Osteoblast (primary cell): ENCODE results near the gene CLIC1. TPM values are rescaled to one million over a fixed set of nuclear protein-coding genes. Genes with fewer than 3 reads are reported as not detected.

Experiments used
- DNase-seq: peaks from one replicate; pipeline ENCODE4 v3.0.0; 2011; ENCODE audit warnings: low spot score, mixed read lengths; ENCODE audit not compliant: insufficient read length; ENCODE audit errors: missing footprints
- H2AFZ ChIP-seq: 2 replicates; pipeline ENCODE4 v1.6.0; 2011; ENCODE audit warnings: mild to moderate bottlenecking, low read length
- H3K27ac ChIP-seq: 2 replicates; pipeline ENCODE4 v1.5.1; 2011; ENCODE audit warnings: mild to moderate bottlenecking, low read depth, low read length, moderate library complexity
- H3K27me3 ChIP-seq: 2 replicates; pipeline ENCODE4 v1.6.0; 2012; ENCODE audit warnings: mild to moderate bottlenecking, control low read depth, inconsistent platforms, low read length, moderate library complexity; ENCODE audit not compliant: insufficient read depth
- H3K36me3 ChIP-seq: 2 replicates; pipeline ENCODE4 v1.5.1; 2011; ENCODE audit warnings: mild to moderate bottlenecking, low read length, control low read depth, moderate library complexity; ENCODE audit not compliant: insufficient read depth
- H3K4me1 ChIP-seq: 2 replicates; pipeline ENCODE4 v1.5.1; 2011; ENCODE audit warnings: mild to moderate bottlenecking, low read length, control low read depth, moderate library complexity; ENCODE audit not compliant: insufficient read depth
- H3K4me2 ChIP-seq: 2 replicates; pipeline ENCODE4 v1.6.0; 2011; ENCODE audit warnings: mild to moderate bottlenecking, low read length; ENCODE audit not compliant: insufficient read depth
- H3K4me3 ChIP-seq: fragments of 200-600 bp; sonication (generic); 3 replicates; pipeline ENCODE4 v1.5.1; 2012; ENCODE audit warnings: mild to moderate bottlenecking, low read length, inconsistent platforms; ENCODE audit not compliant: insufficient read depth
- H3K79me2 ChIP-seq: 2 replicates; pipeline ENCODE4 v1.6.0; 2012; ENCODE audit warnings: mild to moderate bottlenecking, low read length, control low read depth, inconsistent platforms; ENCODE audit not compliant: insufficient read depth
- H3K9me3 ChIP-seq: 2 replicates; pipeline ENCODE4 v1.5.1; 2011; ENCODE audit warnings: low read depth, low read length, control low read depth
- H4K20me1 ChIP-seq: 2 replicates; pipeline ENCODE4 v1.6.0; 2012; ENCODE audit warnings: mild to moderate bottlenecking, low read length, control low read depth; ENCODE audit not compliant: insufficient read depth
- CTCF ChIP-seq: IDR thresholded peaks from 2 replicates; pipeline ENCODE4 v1.5.1; 2011; ENCODE audit warnings: mild to moderate bottlenecking, low read depth, low read length, moderate library complexity; ENCODE audit errors: extremely low read depth
- total RNA-seq: library from RNA; depleted of rRNA; stranded (reverse); fragments of >200 nt; gene quantifications from 2 replicates; pipeline ENCODE4 v1.2.3, GENCODE V29; 2012

CLIC1 gene
- total RNA-seq, 1 donor: 502 TPM

DNA sequence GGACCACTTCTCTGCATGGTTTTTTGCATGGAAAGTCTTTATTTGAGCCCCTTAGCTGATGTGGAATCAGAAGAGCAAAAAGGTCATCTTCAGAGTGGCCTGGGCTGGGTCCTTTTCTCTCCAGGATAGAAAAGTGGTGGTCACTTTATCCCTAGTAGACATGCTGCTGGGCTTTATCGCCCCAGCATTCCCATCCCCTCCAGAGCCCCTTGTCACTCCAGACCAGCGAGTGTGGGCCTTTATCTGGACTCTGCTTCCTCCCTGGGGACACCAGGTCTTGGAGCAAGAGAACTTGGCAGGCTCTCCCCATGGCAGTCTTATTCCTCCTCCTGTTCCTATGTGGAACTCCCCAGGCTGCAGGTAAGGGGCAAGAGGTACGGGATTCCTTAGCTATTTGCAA is 29.7 kb downstream of the CLIC1 start, which contains the start of gene LY6G6F:
TSS of gene LY6G6F (plus strand) at position 268 of the 400 bp plus-strand sequence. CDS start at position 309, 41 bp downstream.
- no peak within 1 kb of the TSS for H2AFZ ChIP-seq
- peaks cover 4% of the 10 kb centered on the region for H4K20me1 ChIP-seq
- H3K9me3 ChIP-seq: no peaks in the 10 kb centered on the region
- peaks cover 13% of the 10 kb centered on the region for H3K79me2 ChIP-seq
- TF ChIP-seq CTCF: no peak
- H3K27ac ChIP-seq: no peak within 1 kb of the TSS
- H3K4me1 ChIP-seq: peaks cover 8% of the 10 kb centered on the region
- H3K36me3 ChIP-seq: no peaks in the 10 kb centered on the region
- H3K27me3 ChIP-seq: no peaks in the 10 kb centered on the region
- no peak for DNase-seq
- H3K4me3 ChIP-seq: no peak within 1 kb of the TSS
- H3K4me2 ChIP-seq: no peak within 1 kb of the TSS

DNA sequence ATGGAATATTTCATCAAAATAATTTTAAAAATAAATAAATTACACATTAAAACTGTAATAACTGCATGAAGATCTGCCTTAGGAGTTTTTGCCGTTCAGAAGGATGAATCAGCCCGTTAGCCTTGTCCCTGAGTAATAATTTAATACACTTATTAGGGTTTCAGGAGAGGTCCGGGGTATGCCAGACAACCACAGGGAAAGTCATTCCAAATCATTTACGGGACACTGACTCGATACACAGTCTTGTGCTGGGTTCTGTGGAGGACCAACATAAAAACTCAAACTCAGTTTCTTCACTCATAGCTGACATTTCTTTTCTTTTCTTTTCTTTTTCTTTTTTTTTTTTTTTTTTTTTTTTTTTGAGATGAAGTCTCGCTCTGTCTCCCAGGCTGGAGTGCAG is 30.4 kb downstream of the CLIC1 start:
- Histone ChIP-seq H2AFZ (no peak overlapping the region), H3K4me3 (no peak overlapping the region), H3K4me1 (peaks cover 10% of the 10 kb centered on the region), H3K27me3 (no peaks in the 10 kb centered on the region), H3K27ac (no peak overlapping the region), H3K4me2 (no peak overlapping the region), H4K20me1 (peaks cover 6% of the 10 kb centered on the region), H3K36me3 (no peaks in the 10 kb centered on the region), H3K79me2 (peaks cover 19% of the 10 kb centered on the region), H3K9me3 (no peaks in the 10 kb centered on the region)
- DNase-seq: no peak
- TF ChIP-seq CTCF: no peak

DNA sequence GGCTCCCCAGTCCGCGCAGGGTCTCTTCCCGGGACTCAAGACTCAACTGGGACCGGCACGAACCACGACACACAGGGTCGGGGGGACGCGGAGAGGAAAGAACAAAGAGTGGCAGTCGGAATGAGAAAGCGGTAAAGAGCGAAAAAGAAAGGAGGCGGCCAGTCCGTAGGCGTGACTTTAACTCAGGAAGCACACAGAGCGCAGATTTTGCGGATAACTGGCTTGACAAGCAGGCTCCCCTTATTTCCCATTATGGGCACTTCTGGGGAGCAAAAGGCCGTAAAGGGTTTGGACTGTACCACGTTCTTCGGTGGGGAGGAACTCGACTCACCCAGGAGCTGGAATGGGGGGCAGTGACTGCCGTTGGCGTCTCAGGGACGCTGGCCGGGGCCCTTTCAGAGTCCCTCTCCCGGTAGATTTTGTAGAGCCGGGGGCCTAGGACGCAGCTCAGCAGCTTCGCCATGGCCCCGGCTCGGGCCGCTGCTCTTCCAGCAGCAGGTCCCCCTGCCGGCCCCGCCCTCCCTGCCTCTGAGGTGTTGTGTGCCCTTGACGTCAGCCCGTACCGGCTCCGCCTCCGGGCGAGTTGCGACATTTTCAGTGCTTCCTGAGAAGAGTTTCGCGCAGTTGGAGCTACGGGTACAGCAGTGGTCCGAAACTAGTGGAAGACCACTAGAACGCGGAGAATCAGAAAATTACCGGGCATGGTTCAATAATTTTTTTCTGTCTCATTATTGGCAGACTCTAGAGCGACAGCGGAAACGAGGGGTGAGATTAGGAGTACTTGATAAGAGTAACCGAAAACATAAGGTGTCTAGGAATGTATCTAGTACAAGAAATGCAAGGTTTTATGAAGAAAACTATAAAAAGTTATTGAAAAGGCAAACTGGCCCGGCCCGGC is 33.3 kb downstream of the CLIC1 start, which contains the start of gene ABHD16A:
TSS of gene ABHD16A (minus strand) at position 506 of the 898 bp plus-strand sequence. CDS start at position 463, 43 bp downstream.
- Histone ChIP-seq H4K20me1 (peaks cover 9% of the 10 kb centered on the region), H3K36me3 (peaks cover 13% of the 10 kb centered on the region), H3K4me1 (peaks cover 10% of the 10 kb centered on the region), H3K79me2 (peaks cover 39% of the 10 kb centered on the region), H3K27me3 (no peaks in the 10 kb centered on the region), H3K4me3 (peak within 1 kb of the TSS; percentile 88), H2AFZ (peak within 1 kb of the TSS; percentile 96), H3K4me2 (peak within 1 kb of the TSS; percentile 92), H3K9me3 (no peaks in the 10 kb centered on the region), H3K27ac (peak within 1 kb of the TSS; percentile 94)
- DNase-seq: peak; percentile 99
- no peak for TF ChIP-seq CTCF

DNA sequence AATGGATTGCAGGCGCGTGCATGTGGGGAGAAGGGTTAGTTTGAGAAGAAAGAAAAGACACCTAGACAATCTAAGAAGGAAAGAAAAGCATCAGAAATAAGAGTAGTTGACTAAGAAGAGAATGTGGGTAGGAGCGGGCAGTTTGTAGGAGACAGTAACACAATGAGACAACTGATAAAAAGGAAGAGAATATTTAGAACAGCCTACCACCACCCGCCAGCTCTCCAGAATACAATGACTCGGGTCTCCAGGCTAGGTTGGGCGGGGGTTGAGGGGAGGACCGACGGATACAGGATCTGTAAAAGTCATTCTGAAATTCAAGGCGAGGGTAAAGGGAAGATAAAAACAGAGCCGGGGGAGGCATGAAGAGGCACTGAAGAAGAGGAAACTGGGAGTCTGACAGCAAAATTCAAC is 33.9 kb downstream of the CLIC1 start:
- Histone ChIP-seq H3K9me3 (no peaks in the 10 kb centered on the region), H3K36me3 (peaks cover 13% of the 10 kb centered on the region), H3K27ac (peak overlapping the region; percentile 94), H3K4me1 (peaks cover 10% of the 10 kb centered on the region), H3K79me2 (peaks cover 39% of the 10 kb centered on the region), H3K27me3 (no peaks in the 10 kb centered on the region), H3K4me2 (peak overlapping the region; percentile 92), H4K20me1 (peaks cover 11% of the 10 kb centered on the region), H3K4me3 (peak overlapping the region; percentile 88), H2AFZ (peak overlapping the region; percentile 83)
- DNase-seq: peak; percentile 76
- TF ChIP-seq CTCF: no peak
